Measurements from ENCODE around the gene H2BK1.

Gene H2BK1

DNA sequence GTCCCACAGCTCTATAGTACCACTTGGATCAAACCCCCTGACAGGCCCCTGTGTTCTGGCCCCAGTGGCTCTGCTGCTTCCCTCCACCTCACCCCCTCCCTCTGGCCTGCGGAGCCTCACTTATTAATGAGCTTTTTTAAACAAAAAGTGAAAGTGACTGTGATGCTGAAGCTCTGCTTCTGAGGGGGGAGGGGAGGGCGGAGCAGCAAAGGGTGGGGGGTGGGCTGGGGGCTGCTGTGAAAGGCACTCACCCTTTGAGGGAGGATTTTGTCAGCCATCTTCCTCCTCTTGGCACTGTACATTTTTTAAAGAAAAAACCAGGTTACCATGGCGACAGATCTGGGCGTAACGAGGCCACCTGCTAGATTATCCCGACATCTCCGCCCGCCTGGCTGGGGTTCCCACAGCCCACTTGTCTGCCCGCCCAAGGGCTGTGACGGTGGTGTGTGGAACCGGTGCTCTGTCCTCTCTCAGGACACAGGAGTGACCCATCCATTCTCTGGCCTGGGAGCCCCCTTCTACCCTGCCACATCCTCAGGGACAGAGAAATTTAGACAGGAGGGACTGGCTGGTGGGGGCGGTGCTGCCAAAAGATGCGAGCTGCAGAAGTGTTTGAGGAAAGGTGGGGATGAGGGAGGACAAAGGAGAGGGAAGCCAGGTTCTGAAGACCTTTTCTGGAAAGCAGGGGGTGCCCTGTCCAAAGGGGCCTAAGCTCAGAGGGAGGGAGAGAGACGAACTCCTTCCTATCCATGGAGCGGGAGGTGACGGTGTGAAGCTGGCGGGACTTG is 33.3 kb upstream of the H2BK1 start:
- H3K27me3 ChIP-seq (ENCODE audit: insufficient read depth, low read depth): peaks cover 49% of the 10 kb centered on the region
- H3K27ac ChIP-seq: no peak overlapping the region
- TF ChIP-seq, protein P1, sequence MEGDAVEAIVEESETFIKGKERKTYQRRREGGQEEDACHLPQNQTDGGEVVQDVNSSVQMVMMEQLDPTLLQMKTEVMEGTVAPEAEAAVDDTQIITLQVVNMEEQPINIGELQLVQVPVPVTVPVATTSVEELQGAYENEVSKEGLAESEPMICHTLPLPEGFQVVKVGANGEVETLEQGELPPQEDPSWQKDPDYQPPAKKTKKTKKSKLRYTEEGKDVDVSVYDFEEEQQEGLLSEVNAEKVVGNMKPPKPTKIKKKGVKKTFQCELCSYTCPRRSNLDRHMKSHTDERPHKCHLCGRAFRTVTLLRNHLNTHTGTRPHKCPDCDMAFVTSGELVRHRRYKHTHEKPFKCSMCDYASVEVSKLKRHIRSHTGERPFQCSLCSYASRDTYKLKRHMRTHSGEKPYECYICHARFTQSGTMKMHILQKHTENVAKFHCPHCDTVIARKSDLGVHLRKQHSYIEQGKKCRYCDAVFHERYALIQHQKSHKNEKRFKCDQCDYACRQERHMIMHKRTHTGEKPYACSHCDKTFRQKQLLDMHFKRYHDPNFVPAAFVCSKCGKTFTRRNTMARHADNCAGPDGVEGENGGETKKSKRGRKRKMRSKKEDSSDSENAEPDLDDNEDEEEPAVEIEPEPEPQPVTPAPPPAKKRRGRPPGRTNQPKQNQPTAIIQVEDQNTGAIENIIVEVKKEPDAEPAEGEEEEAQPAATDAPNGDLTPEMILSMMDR (conservative IDR thresholded peaks at IDR 0.05; ENCODE audit: low read depth, low read length): no peak
- peaks cover 24% of the 10 kb centered on the region for H3K4me1 ChIP-seq (ENCODE audit: low read depth, poor library complexity, severe bottlenecking)
- no peaks in the 10 kb centered on the region for H3K36me3 ChIP-seq (ENCODE audit: insufficient read depth)
- H2AFZ ChIP-seq (ENCODE audit: low read depth): no peak overlapping the region
- H3K4me2 ChIP-seq: peak overlapping the region; percentile 91
- no peak overlapping the region for H3K9ac ChIP-seq
- H3K4me3 ChIP-seq (IDR thresholded peaks at IDR 0.05; ENCODE audit: insufficient read depth, low read depth, low read length): no peak overlapping the region
- no peaks in the 10 kb centered on the region for H3K79me2 ChIP-seq (ENCODE audit: insufficient read depth, low read depth)
- no peaks in the 10 kb centered on the region for H4K20me1 ChIP-seq (ENCODE audit: insufficient read depth)

DNA sequence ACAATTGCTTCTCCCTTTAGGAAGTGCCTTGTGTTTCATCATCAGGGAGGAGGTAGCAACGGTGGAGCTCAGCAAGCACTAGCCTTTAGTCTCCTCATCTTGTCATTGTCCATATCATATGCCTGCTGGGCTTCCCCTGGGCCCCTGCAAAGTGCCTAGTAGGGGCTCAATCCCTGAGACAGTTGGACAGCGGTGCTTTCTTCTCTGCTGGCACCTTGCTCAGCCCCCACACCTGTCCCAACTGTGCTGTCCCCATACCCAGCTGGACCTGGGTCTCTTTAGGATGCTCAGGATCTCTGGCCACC is 32.7 kb upstream of the H2BK1 start:
- no peak overlapping the region for H3K4me3 ChIP-seq (IDR thresholded peaks at IDR 0.05; ENCODE audit: insufficient read depth, low read depth, low read length)
- peaks cover 43% of the 10 kb centered on the region for H3K27me3 ChIP-seq (ENCODE audit: insufficient read depth, low read depth)
- peak overlapping the region; percentile 91 for H3K4me2 ChIP-seq
- TF ChIP-seq, protein P1 (conservative IDR thresholded peaks at IDR 0.05; ENCODE audit: low read depth, low read length): no peak
- peaks cover 24% of the 10 kb centered on the region for H3K4me1 ChIP-seq (ENCODE audit: low read depth, poor library complexity, severe bottlenecking)
- no peaks in the 10 kb centered on the region for H3K36me3 ChIP-seq (ENCODE audit: insufficient read depth)
- no peak overlapping the region for H3K27ac ChIP-seq
- H4K20me1 ChIP-seq (ENCODE audit: insufficient read depth): no peaks in the 10 kb centered on the region
- H3K9ac ChIP-seq: no peak overlapping the region
- no peaks in the 10 kb centered on the region for H3K79me2 ChIP-seq (ENCODE audit: insufficient read depth, low read depth)
- H2AFZ ChIP-seq (ENCODE audit: low read depth): no peak overlapping the region

DNA sequence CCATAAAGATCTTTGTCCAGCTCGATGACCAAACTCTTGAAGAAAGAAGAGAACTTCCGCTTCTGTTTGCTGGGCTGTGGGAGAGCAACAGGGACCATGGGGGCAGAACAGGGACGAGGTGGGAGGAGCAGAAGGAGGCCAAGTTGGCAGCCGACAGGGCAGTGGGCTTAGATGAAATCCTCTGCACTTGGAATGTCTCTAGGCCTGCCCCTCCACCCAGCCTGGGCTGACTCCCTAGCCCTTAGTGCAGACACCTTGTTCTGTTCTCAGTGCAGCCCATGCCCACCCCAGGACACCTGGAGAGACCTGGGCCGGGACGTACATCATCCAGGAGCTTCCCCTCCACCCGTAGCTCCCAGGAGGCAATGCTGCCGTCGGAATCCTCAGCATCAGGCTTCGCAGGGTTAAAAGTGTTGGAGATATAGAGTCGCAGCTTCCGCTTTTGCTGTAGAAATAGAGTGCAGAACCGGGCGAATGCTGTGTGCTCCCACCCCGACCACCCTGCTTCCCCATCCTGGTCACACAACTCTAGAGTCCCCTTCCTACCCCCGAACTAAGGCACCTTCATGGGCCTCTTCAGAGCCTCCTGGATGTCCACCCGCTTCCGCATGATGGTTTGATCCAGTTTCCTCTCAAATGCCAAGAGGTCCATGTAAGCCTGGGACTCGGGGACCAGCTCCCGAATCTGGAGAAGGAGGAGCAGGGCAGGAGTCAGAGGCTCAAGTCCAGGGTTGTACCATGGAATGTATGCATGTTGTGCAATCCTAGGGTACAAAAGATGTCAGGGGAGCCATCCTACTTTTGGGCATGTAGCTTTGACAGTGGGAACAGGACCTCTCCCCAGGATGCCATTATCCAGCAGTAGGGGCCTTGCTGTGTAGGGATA is 32.1 kb upstream of the H2BK1 start:
- Histone ChIP-seq H3K4me2 (no peak overlapping the region; the same call in 1 of the 2 replicates), H3K27ac (no peak overlapping the region), H3K9ac (no peak overlapping the region), H3K36me3 (ENCODE audit: insufficient read depth) (no peaks in the 10 kb centered on the region), H3K4me3 (IDR thresholded peaks at IDR 0.05; ENCODE audit: insufficient read depth, low read depth, low read length) (no peak overlapping the region), H2AFZ (ENCODE audit: low read depth) (no peak overlapping the region), H4K20me1 (ENCODE audit: insufficient read depth) (no peaks in the 10 kb centered on the region), H3K4me1 (ENCODE audit: low read depth, poor library complexity, severe bottlenecking) (peaks cover 24% of the 10 kb centered on the region), H3K79me2 (ENCODE audit: insufficient read depth, low read depth) (no peaks in the 10 kb centered on the region), H3K27me3 (ENCODE audit: insufficient read depth, low read depth) (peaks cover 37% of the 10 kb centered on the region)
- TF ChIP-seq, protein P1 (conservative IDR thresholded peaks at IDR 0.05; ENCODE audit: low read depth, low read length): no peak

DNA sequence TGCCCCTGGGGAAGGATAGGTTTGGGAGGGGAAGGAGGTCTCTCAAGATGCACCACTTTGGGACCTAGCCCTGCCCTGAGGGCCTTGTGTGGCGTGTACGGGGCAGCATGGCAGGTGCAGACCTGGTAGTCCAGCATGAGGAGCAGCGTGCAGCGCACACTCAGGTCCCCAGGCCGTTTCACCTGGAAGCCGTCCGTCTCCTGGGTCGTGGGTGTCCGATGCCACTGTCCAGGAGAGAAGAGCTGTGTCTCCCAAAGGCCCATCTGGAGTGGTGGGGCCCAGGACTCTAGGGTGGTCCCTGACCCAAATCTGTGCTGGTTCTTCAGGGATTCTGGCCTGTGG is 31.4 kb upstream of the H2BK1 start:
- Histone ChIP-seq H3K9ac (no peak overlapping the region), H3K4me1 (ENCODE audit: low read depth, poor library complexity, severe bottlenecking) (peaks cover 24% of the 10 kb centered on the region), H3K27me3 (ENCODE audit: insufficient read depth, low read depth) (peaks cover 30% of the 10 kb centered on the region), H3K79me2 (ENCODE audit: insufficient read depth, low read depth) (no peaks in the 10 kb centered on the region; the same call in 1 of the 2 replicates), H3K4me2 (no peak overlapping the region), H3K36me3 (ENCODE audit: insufficient read depth) (no peaks in the 10 kb centered on the region; the same call in 1 of the 2 replicates), H3K27ac (no peak overlapping the region), H4K20me1 (ENCODE audit: insufficient read depth) (no peaks in the 10 kb centered on the region), H3K4me3 (IDR thresholded peaks at IDR 0.05; ENCODE audit: insufficient read depth, low read depth, low read length) (no peak overlapping the region), H2AFZ (ENCODE audit: low read depth) (no peak overlapping the region)
- TF ChIP-seq, protein P1 (conservative IDR thresholded peaks at IDR 0.05; ENCODE audit: low read depth, low read length): no peak
